Central memory CD8-positive, alpha-beta T cell (primary cell): ENCODE results near the gene ADRA1B.
"Not testable (repeated sequence)": the region's sequence is repeated elsewhere in the genome, so short reads cannot be mapped to it uniquely, and the experiment has no call there.

Experiments
- ATAC-seq: fragments of 150-1000 bp; cut with Tn5 transposase; replicated peaks from 2 replicates; pipeline ENCODE4 v1.10.0; 2022; ENCODE audit warnings: mild to moderate bottlenecking, moderate FRiP score, moderate number of reproducible peaks; ENCODE audit not compliant: poor library complexity, severe bottlenecking; ENCODE audit errors: extremely low read depth
- DNase-seq, 2 donors: peaks; one replicate each; pipeline ENCODE4 v3.0.0; 2021; ENCODE audit warnings: low spot score in 2 of 2
- H3K27ac Mint-ChIP-seq: one replicate; pipeline ENCODE4 v1.8.0; 2022; ENCODE audit warnings: low read depth, mild to moderate bottlenecking, moderate library complexity, mixed read lengths
- H3K27me3 Mint-ChIP-seq: one replicate; pipeline ENCODE4 v1.8.0; 2022; ENCODE audit warnings: mixed read lengths
- H3K36me3 Mint-ChIP-seq: one replicate; pipeline ENCODE4 v1.8.0; 2022; ENCODE audit warnings: mild to moderate bottlenecking, moderate library complexity, mixed read lengths; ENCODE audit not compliant: insufficient read depth
- H3K4me1 Mint-ChIP-seq: one replicate; pipeline ENCODE4 v1.8.0; 2022; ENCODE audit warnings: mixed read lengths
- H3K4me3 Mint-ChIP-seq: one replicate; pipeline ENCODE4 v1.8.0; 2022; ENCODE audit warnings: mild to moderate bottlenecking, moderate library complexity, mixed read lengths
- H3K9me3 Mint-ChIP-seq: one replicate; pipeline ENCODE4 v1.8.0; 2022; ENCODE audit warnings: mixed read lengths

The ADRA1B gene

GRCh38 chr5:159992566-159992965 lies 76.3 kb downstream of the ADRA1B start:
- peaks cover 47% of the 10 kb centered on the region for H3K27me3 Mint-ChIP-seq
- no peaks in the 10 kb centered on the region for H3K36me3 Mint-ChIP-seq

DNA sequence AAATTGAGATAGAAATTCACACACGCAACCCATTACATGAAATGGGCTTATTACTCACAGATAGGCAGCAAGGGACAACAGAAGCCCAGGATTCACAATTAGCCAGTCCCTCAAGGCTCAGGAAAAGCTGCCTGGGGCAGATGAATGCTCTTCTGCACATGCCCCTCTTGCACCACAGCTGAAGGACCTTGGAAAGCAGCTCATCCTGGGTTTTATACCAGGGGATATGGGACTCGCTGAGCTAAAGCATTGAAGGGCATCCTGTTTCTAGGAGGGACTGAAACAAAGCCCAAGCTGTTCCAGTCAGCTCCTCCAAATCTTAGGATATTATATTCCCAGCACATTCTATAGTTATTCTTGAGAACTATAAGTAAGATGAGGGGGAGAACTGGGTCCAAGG lies 76.9 kb downstream of the ADRA1B start:
- Mint-ChIP-seq H3K27me3 (peaks cover 41% of the 10 kb centered on the region), H3K4me1 (no peaks in the 10 kb centered on the region), H3K9me3 (peaks cover 10% of the 10 kb centered on the region), H3K36me3 (no peaks in the 10 kb centered on the region), H3K4me3 (no peak overlapping the region), H3K27ac (no peak overlapping the region)
- no peak for ATAC-seq
- DNase-seq, result no peak

More at GRCh38 chr5:159992566-159992965, 76.3 kb downstream of the ADRA1B start:
- Mint-ChIP-seq H3K4me3 (no peak overlapping the region), H3K4me1 (no peaks in the 10 kb centered on the region), H3K27ac (no peak overlapping the region), H3K9me3 (peaks cover 10% of the 10 kb centered on the region)
- ATAC-seq (no peak), DNase-seq (no peak)

- Mint-ChIP-seq H3K36me3 (no peaks in the 10 kb centered on the region), H3K27me3 (peaks cover 46% of the 10 kb centered on the region), H3K9me3 (peaks cover 10% of the 10 kb centered on the region), H3K4me3 (no peak overlapping the region), H3K27ac (no peak overlapping the region), H3K4me1 (no peaks in the 10 kb centered on the region)
- DNase-seq (no peak), ATAC-seq (no peak)
Observed at GRCh38 chr5:159995907-159996306, 79.6 kb downstream of the ADRA1B start.

DNA sequence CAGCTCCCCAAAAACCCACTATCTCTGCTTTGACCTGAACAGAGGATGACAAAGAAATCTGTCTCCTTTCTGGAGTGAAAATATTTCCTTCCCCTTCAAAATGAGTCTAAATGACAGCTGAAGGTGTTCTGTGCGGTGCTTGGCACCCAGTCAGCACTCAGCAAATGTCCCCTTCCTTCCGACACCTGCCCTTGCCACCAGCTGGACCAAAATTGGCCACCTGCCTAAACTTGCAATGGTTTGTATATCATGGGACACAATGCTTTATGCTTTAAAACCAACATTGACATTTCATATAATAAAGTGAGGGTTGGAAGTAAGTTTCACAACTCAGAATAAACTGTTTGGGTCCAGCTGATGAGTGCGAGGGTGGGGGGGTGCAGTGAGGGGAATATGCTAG lies 85.2 kb downstream of the ADRA1B start:
- H3K9me3 Mint-ChIP-seq, result no peaks in the 10 kb centered on the region
- H3K4me3 Mint-ChIP-seq, result no peak overlapping the region
- DNase-seq, result no peak
- no peak for ATAC-seq
- H3K27ac Mint-ChIP-seq, result no peak overlapping the region
- H3K4me1 Mint-ChIP-seq, result no peaks in the 10 kb centered on the region
- H3K27me3 Mint-ChIP-seq, result peaks cover 34% of the 10 kb centered on the region
- H3K36me3 Mint-ChIP-seq, result no peaks in the 10 kb centered on the region

DNA sequence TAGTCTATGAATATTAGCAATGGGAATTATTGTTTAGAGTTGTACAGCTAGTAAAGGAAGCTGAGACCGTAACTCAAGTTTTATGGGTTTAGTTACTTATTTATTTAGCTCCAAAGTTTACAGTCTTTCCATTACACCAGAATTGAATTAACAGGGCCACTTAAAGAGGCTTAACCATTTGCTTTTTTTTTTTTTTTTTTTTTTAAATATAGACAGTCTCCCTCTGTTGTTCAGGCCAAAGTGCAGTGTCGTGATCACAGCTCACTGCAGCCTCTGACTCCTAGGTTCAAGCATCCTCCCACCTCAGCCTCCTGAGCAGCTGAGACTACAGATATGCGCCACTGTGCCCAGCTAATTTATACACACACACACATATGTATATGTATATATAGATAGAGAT lies 91.2 kb downstream of the ADRA1B start:
- Mint-ChIP-seq H3K4me3 (no peak overlapping the region), H3K27ac (no peak overlapping the region)

GRCh38 chr5:160008529-160008876 lies 92.2 kb downstream of the ADRA1B start:
- H3K36me3 Mint-ChIP-seq, result peaks cover 22% of the 10 kb centered on the region
- not testable (repeated sequence) for DNase-seq, H3K9me3 Mint-ChIP-seq, H3K27me3 Mint-ChIP-seq, ATAC-seq
- peak overlapping the region; percentile 92 for H3K27ac Mint-ChIP-seq
- H3K4me1 Mint-ChIP-seq, result peaks cover 23% of the 10 kb centered on the region
- peak overlapping the region; percentile 94 for H3K4me3 Mint-ChIP-seq

More for the DNA sequence above, 91.2 kb downstream of the ADRA1B start:
- Mint-ChIP-seq H3K27me3 (peaks cover 8% of the 10 kb centered on the region), H3K4me1 (peaks cover 23% of the 10 kb centered on the region), H3K36me3 (peaks cover 16% of the 10 kb centered on the region), H3K9me3 (no peaks in the 10 kb centered on the region)
- DNase-seq (no peak), ATAC-seq (no peak)

DNA sequence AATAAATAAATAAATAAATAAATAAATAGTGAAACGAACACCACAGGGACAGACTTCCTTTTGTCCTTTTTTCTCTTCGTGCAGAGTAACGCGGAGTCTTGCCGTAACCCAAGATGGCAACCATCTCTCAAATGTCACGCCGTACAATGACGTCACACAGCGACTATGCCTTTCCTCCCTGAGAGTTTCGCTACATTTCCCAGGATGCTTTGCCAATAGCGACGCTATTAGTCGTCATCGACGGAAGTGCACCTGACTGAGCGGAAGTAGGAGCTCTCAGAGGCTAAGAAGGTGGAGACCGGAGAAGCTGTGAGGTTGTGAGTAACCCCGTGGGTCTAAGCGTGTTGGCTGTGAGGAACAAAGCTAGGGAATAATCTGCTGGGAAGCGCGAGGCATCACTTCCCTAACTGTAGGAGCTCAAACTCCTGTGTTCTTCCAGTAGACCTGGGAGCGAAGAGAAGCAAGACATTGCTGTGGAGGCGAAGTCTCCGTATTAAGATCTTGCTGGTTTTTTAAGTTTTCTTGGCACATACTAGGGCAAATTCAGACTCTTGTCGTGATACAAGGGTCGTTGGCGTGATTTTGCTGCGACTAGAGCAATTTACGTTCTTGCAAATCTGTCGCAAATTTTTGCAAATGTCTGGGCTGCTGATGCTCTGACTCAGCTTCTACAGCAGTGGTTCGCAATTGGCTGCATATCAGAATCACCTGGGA lies 92.8 kb downstream of the ADRA1B start, which contains the start of gene TTC1:
TTC1 (plus strand) TSS at position 263 of the 714 bp plus-strand sequence. CDS start 1,390 bp downstream, outside the sequence.
- Mint-ChIP-seq H3K4me1 (peaks cover 23% of the 10 kb centered on the region), H3K4me3 (peak within 1 kb of the TSS; percentile 94), H3K27ac (peak within 1 kb of the TSS; percentile 92), H3K36me3 (peaks cover 25% of the 10 kb centered on the region), H3K27me3 (no peaks in the 10 kb centered on the region), H3K9me3 (no peaks in the 10 kb centered on the region)
- ATAC-seq (peak; percentile 99), DNase-seq (peak; percentile 84 to 90)

- H3K27ac Mint-ChIP-seq, result peak overlapping the region; percentile 92
- no peaks in the 10 kb centered on the region for H3K27me3 Mint-ChIP-seq
- no peaks in the 10 kb centered on the region for H3K9me3 Mint-ChIP-seq
- H3K4me3 Mint-ChIP-seq, result peak overlapping the region; percentile 94
- peaks cover 23% of the 10 kb centered on the region for H3K4me1 Mint-ChIP-seq
- DNase-seq (no peak), ATAC-seq (peak; percentile 6)
- peaks cover 26% of the 10 kb centered on the region for H3K36me3 Mint-ChIP-seq
Observed at GRCh38 chr5:160009591-160009989, 93.3 kb downstream of the ADRA1B start.

- H3K4me3 Mint-ChIP-seq, result no peak overlapping the region
Observed at GRCh38 chr5:160011471-160011870, 95.2 kb downstream of the ADRA1B start.

DNA sequence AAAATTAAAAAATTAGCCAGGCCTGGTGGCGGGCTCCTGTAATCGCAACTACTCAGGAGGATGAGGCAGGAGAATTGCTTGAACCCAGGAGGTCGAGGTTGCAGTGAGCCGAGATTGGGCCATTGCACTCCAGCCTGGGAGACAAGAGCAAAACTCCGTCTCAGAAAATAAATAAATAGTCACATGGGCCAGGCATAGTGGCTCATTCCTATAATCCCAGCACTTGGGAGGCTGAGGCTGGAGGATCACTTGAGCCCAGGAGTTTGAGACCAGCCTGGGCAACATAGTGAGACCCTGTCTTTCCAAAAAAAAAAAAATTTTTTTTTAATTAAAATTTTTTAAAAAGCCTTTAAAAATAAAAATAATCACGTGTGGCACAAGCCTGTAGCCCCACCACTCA lies 97.9 kb downstream of the ADRA1B start:
- H3K9me3 Mint-ChIP-seq, DNase-seq, ATAC-seq, H3K4me3 Mint-ChIP-seq, H3K27ac Mint-ChIP-seq, H3K27me3 Mint-ChIP-seq: not testable (repeated sequence)
- Mint-ChIP-seq H3K4me1 (peaks cover 29% of the 10 kb centered on the region), H3K36me3 (peaks cover 35% of the 10 kb centered on the region)

More at GRCh38 chr5:160011471-160011870, 95.2 kb downstream of the ADRA1B start:
- H3K36me3 Mint-ChIP-seq, result peaks cover 34% of the 10 kb centered on the region
- no peak for ATAC-seq
- no peak overlapping the region for H3K27ac Mint-ChIP-seq
- DNase-seq, result no peak
- H3K9me3 Mint-ChIP-seq, result no peaks in the 10 kb centered on the region
- H3K27me3 Mint-ChIP-seq, result no peaks in the 10 kb centered on the region
- peaks cover 35% of the 10 kb centered on the region for H3K4me1 Mint-ChIP-seq

- Mint-ChIP-seq H3K27me3 (no peaks in the 10 kb centered on the region), H3K36me3 (peaks cover 28% of the 10 kb centered on the region), H3K4me3 (no peak overlapping the region), H3K9me3 (no peaks in the 10 kb centered on the region), H3K27ac (peak overlapping the region; percentile 87), H3K4me1 (peaks cover 40% of the 10 kb centered on the region)
- ATAC-seq (no peak), DNase-seq (no peak)
Observed at GRCh38 chr5:160018945-160019625, 102.8 kb downstream of the ADRA1B start.

DNA sequence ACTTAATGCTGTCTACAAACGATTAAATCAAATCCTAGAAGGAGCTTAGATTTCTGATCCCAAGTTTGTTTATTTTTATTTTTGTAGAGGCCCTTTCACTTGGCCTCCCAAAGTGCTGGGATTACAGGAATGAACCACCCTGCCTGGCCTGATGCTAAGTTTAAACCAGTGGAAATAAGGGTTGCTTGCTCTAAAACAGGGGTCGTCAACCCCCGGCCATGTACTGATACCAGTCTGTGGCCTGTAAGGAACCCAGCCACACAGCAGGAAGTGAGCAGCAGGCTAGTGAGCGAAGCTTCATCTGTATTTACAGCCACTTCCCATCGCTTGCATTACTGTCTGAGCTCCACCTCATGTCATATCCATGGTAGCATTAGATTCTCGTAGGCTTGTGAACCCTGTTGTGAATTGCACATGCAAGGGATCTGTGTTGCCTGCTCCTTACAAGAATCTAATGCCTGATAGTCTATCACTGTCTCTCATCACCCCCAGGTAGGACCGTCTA lies 104.0 kb downstream of the ADRA1B start:
- Mint-ChIP-seq H3K4me1 (peaks cover 33% of the 10 kb centered on the region), H3K27ac (peak overlapping the region; percentile 87), H3K27me3 (no peaks in the 10 kb centered on the region), H3K9me3 (no peaks in the 10 kb centered on the region), H3K4me3 (no peak overlapping the region), H3K36me3 (peaks cover 26% of the 10 kb centered on the region)
- ATAC-seq (peak; percentile 41), DNase-seq (no peak)

- Mint-ChIP-seq H3K4me3 (no peak overlapping the region), H3K9me3 (no peaks in the 10 kb centered on the region), H3K36me3 (peaks cover 26% of the 10 kb centered on the region), H3K4me1 (peaks cover 33% of the 10 kb centered on the region), H3K27ac (peak overlapping the region; percentile 87), H3K27me3 (no peaks in the 10 kb centered on the region)
- no peak for DNase-seq
- peak; percentile 78 for ATAC-seq
Observed at GRCh38 chr5:160020964-160021363, 104.7 kb downstream of the ADRA1B start.
